IMR-90 (cell line): Measurements from ENCODE around the gene AXDND1. TPM values are rescaled to one million over a fixed set of nuclear protein-coding genes. Genes with fewer than 3 reads are reported as not detected.
"Not testable (repeated sequence)": the region's sequence is repeated elsewhere in the genome, so short reads cannot be mapped to it uniquely, and the experiment has no call there.

Experiments used
- ATAC-seq: fragments of 200-7000 bp; cut with Tn5 transposase; 2 replicates; pipeline ENCODE4 v1.9.1; 2020; ENCODE audit warnings: low read depth, mild to moderate bottlenecking, moderate library complexity
- BruUV-seq: library from RNA; stranded (reverse); fragments of 400-500 nt; replicated peaks from 2 replicates; lab custom pipeline; 2021; lab: Mats Ljungman, UMichigan
- CTCF ChIA-PET: fragments of 300-600 bp; formaldehyde crosslinking; extraction: SDS; loops from one replicate; lab custom pipeline; 2021; ENCODE audit warnings: antibody characterized with exemption; lab: Yijun Ruan, JAX
- POLR2A ChIA-PET: fragments of 300-600 bp; sonication (Branson Sonifier 250); formaldehyde crosslinking; loops from one replicate; lab custom pipeline; 2022; ENCODE audit warnings: antibody characterized with exemption; ENCODE audit not compliant: unreplicated experiment; lab: Charles Lee
- DNase-seq: peaks from one replicate; pipeline ENCODE4 v3.0.0; 2013
- H2AFZ ChIP-seq: replicated peaks from 2 replicates; pipeline ENCODE3; 2013; ENCODE audit warnings: low read length, mild to moderate bottlenecking; ENCODE audit not compliant: poor library complexity
- H2AK5ac ChIP-seq: 2 replicates; pipeline ENCODE4 v1.6.1; 2013; ENCODE audit warnings: low read depth, low read length, inconsistent platforms
- H2AK9ac ChIP-seq: replicated peaks from 2 replicates; pipeline ENCODE3; 2013; ENCODE audit warnings: mild to moderate bottlenecking, low read depth, low read length, moderate library complexity; ENCODE audit not compliant: poor library complexity
- H2BK120ac ChIP-seq: 2 replicates; pipeline ENCODE4 v1.6.1; 2013; ENCODE audit warnings: low read depth, low read length, inconsistent platforms
- H2BK15ac ChIP-seq: 3 replicates; pipeline ENCODE4 v1.6.1; 2013; ENCODE audit warnings: low read depth, low read length, inconsistent platforms
- H2BK20ac ChIP-seq: 2 replicates; pipeline ENCODE4 v1.6.1; 2013; ENCODE audit warnings: low read depth, mild to moderate bottlenecking, inconsistent platforms, low read length, moderate library complexity
- H2BK5ac ChIP-seq: 2 replicates; pipeline ENCODE4 v1.6.1; 2013; ENCODE audit warnings: mild to moderate bottlenecking, low read depth, low read length, inconsistent platforms; ENCODE audit not compliant: poor library complexity, severe bottlenecking
- H3K14ac ChIP-seq: replicated peaks from 2 replicates; pipeline ENCODE4 v1.6.1; 2013; ENCODE audit warnings: low read depth, low read length, inconsistent platforms
- H3K18ac ChIP-seq: 2 replicates; pipeline ENCODE4 v1.6.1; 2013; ENCODE audit warnings: low read depth, low read length, control low read depth
- H3K23ac ChIP-seq: 2 replicates; pipeline ENCODE4 v1.6.1; 2013; ENCODE audit warnings: low read depth, low read length, inconsistent platforms
- H3K27ac ChIP-seq: 2 replicates; pipeline ENCODE4 v1.5.1; 2013; ENCODE audit warnings: mild to moderate bottlenecking, control low read depth, low read length; ENCODE audit not compliant: insufficient read depth
- H3K27me3 ChIP-seq: 2 replicates; pipeline ENCODE4 v1.6.1; 2013; ENCODE audit warnings: low read length; ENCODE audit not compliant: control insufficient read depth, insufficient read depth
- H3K36me3 ChIP-seq: 2 replicates; pipeline ENCODE4 v1.6.1; 2013; ENCODE audit warnings: low read length, mixed read lengths; ENCODE audit not compliant: control insufficient read depth, insufficient read depth
- H3K4ac ChIP-seq: 2 replicates; pipeline ENCODE4 v1.6.1; 2013; ENCODE audit warnings: low read depth, low read length, inconsistent platforms
- H3K4me1 ChIP-seq: 2 replicates; pipeline ENCODE4 v1.6.1; 2013; ENCODE audit warnings: low read length, mixed read lengths; ENCODE audit not compliant: control insufficient read depth, insufficient read depth
- H3K4me2 ChIP-seq: 2 replicates; pipeline ENCODE4 v1.6.1; 2013; ENCODE audit warnings: low read depth, mild to moderate bottlenecking, control low read depth, low read length, moderate library complexity
- H3K4me3 ChIP-seq: 2 replicates; pipeline ENCODE4 v1.5.1; 2013; ENCODE audit warnings: low read depth, mild to moderate bottlenecking, control low read depth, low read length, moderate library complexity; ENCODE audit not compliant: insufficient read depth
- H3K56ac ChIP-seq: 2 replicates; pipeline ENCODE4 v1.6.1; 2013; ENCODE audit warnings: low read length, inconsistent platforms; ENCODE audit not compliant: insufficient read depth; ENCODE audit errors: extremely low read depth
- H3K79me1 ChIP-seq, 2 experiments: 2 replicates each; pipeline ENCODE4 v1.6.1; 2013; ENCODE audit warnings: low read length in 2 of 2, inconsistent platforms in 1 of 2, low read depth in 1 of 2
- H3K9ac ChIP-seq: 2 replicates; pipeline ENCODE4 v1.6.1; 2013; ENCODE audit warnings: low read depth, low read length, control low read depth
- H3K9me1 ChIP-seq: 2 replicates; pipeline ENCODE4 v1.6.1; 2013; ENCODE audit warnings: low read length, inconsistent platforms; ENCODE audit not compliant: insufficient read depth
- H3K9me3 ChIP-seq: 2 replicates; pipeline ENCODE4 v1.6.1; 2013; ENCODE audit warnings: low read length; ENCODE audit not compliant: control insufficient read depth, insufficient read depth
- H4K20me1 ChIP-seq: 2 replicates; pipeline ENCODE4 v1.6.1; 2013; ENCODE audit warnings: low read length, inconsistent platforms; ENCODE audit not compliant: insufficient read depth
- H4K5ac ChIP-seq: 2 replicates; pipeline ENCODE4 v1.6.1; 2013; ENCODE audit warnings: mild to moderate bottlenecking, low read depth, low read length, control low read depth
- H4K8ac ChIP-seq, 2 experiments: 2 replicates each; pipeline ENCODE4 v1.6.1; 2013; ENCODE audit warnings: low read depth in 2 of 2, low read length in 2 of 2, control low read depth in 1 of 2, inconsistent platforms in 1 of 2
- H4K91ac ChIP-seq: 2 replicates; pipeline ENCODE4 v1.6.1; 2013; ENCODE audit warnings: low read depth, low read length, inconsistent platforms; ENCODE audit not compliant: insufficient read depth
- BHLHE40 ChIP-seq: fragments of 150-350 bp; IDR thresholded peaks from 2 replicates; pipeline ENCODE4 v1.6.1; 2016; ENCODE audit warnings: mild to moderate bottlenecking, low read depth, low read length
- CEBPB ChIP-seq: IDR thresholded peaks from 2 replicates; pipeline ENCODE4 v1.6.1; 2012; ENCODE audit warnings: low read depth, low read length, improper control_type of control experiment
- CHD1 ChIP-seq: IDR thresholded peaks from 2 replicates; pipeline ENCODE4 v1.6.1; 2012; ENCODE audit warnings: low read depth, low read length, improper control_type of control experiment
- MAFK ChIP-seq: IDR thresholded peaks from 2 replicates; pipeline ENCODE4 v1.6.1; 2012; ENCODE audit warnings: low read depth, low read length, improper control_type of control experiment
- MAZ ChIP-seq: IDR thresholded peaks from 2 replicates; pipeline ENCODE4 v1.6.1; 2012; ENCODE audit warnings: low read depth, mild to moderate bottlenecking, low read length, improper control_type of control experiment, moderate library complexity, borderline replicate concordance
- MXI1 ChIP-seq: IDR thresholded peaks from 2 replicates; pipeline ENCODE4 v1.6.1; 2012; ENCODE audit warnings: low read depth, mild to moderate bottlenecking, low read length, moderate library complexity, borderline replicate concordance
- POLR2A ChIP-seq: IDR thresholded peaks from 2 replicates; pipeline ENCODE4 v1.6.1; 2012; ENCODE audit warnings: mild to moderate bottlenecking, low read depth, low read length
- RAD21 ChIP-seq: IDR thresholded peaks from 2 replicates; pipeline ENCODE4 v1.6.1; 2012; ENCODE audit warnings: low read length, improper control_type of control experiment
- RFX5 ChIP-seq: IDR thresholded peaks from 2 replicates; pipeline ENCODE4 v1.8.0; 2012; ENCODE audit warnings: low read depth, mild to moderate bottlenecking, low read length, moderate library complexity
- USF2 ChIP-seq: fragments of 150-350 bp; IDR thresholded peaks from 2 replicates; pipeline ENCODE4 v1.6.1; 2017; ENCODE audit warnings: mild to moderate bottlenecking, antibody characterized with exemption, low read length, low read depth
- WGBS, 2 experiments: methylation state at CpG; one replicate each; pipeline versions ENCODE4 v1.1.5 to v1.1.7; 2013; ENCODE audit warnings: missing lambda C conversion rate in 2 of 2; ENCODE audit not compliant: insufficient read length in 1 of 2; ENCODE audit errors: extremely low coverage in 2 of 2; 5-methylcytosine and 5-hydroxymethylcytosine counted together
- dilution Hi-C: fragments of 300-500 bp; cut with HindIII; formaldehyde crosslinking; loops from one replicate; pipeline ENCODE4 v1.14.3; 2018; ENCODE audit warnings: low sequenced_read_pairs; ENCODE audit not compliant: unreplicated experiment
- in situ Hi-C: fragments of 300-500 bp; cut with MboI; formaldehyde crosslinking; loops from 3 replicates; pipeline ENCODE4 v1.14.3; 2019; ENCODE audit warnings: low sequenced_read_pairs, inconsistent platforms, mixed read lengths
- intact Hi-C: fragments of 100-400 bp; cut with micrococcal nuclease; formaldehyde crosslinking; loops from 2 replicates; pipeline ENCODE4 v1.10.0; 2022
- polyA plus RNA-seq, 3 experiments: library from polyadenylated mRNA; depleted of rRNA; stranded (reverse); fragments of >200 nt; gene quantifications; 2 replicates each; pipeline ENCODE4 v1.2.3, GENCODE V29; 2012; ENCODE audit warnings: low replicate concordance in 1 of 3
- total RNA-seq: library from RNA; depleted of rRNA; stranded (reverse); fragments of >200 nt; gene quantifications from 2 replicates; pipeline ENCODE4 v1.2.3, GENCODE V29; 2012

The AXDND1 gene
- total and polyA plus RNA-seq, 2 of the 4 experiments (the other 2 are of a cell fraction), result not detected

GRCh38 chr1:179437171-179437570 is 71.4 kb downstream of the AXDND1 start:
- Histone ChIP-seq H4K91ac (no peak overlapping the region), H3K9me1 (no peaks in the 10 kb centered on the region), H2BK15ac (no peak overlapping the region), H3K9ac (no peak overlapping the region), H3K27ac (no peak overlapping the region), H3K14ac (no peak overlapping the region), H2AK9ac (no peak overlapping the region), H4K20me1 (no peaks in the 10 kb centered on the region), H3K79me1 (no peaks in the 10 kb centered on the region), H2BK20ac (no peak overlapping the region), H4K8ac (no peak overlapping the region), H3K27me3 (0 out of 2 replicates have a peak, but pooled peaks cover 1% of the 10 kb centered on the region), H3K18ac (no peak overlapping the region), H3K4me2 (no peak overlapping the region), H2BK5ac (no peak overlapping the region), H3K4ac (no peak overlapping the region), H2AFZ (no peak overlapping the region), H3K23ac (no peak overlapping the region), H3K4me1 (no peaks in the 10 kb centered on the region), H3K56ac (no peak overlapping the region), H2AK5ac (no peak overlapping the region), H4K5ac (no peak overlapping the region), H3K9me3 (no peaks in the 10 kb centered on the region), H2BK120ac (no peak overlapping the region), H3K36me3 (no peaks in the 10 kb centered on the region), H3K4me3 (no peak overlapping the region)
- in situ Hi-C loops (no loop called here), dilution Hi-C loops (no loop called here), intact Hi-C loops (no loop called here)
- no TSS peak for BruUV-seq
- CTCF ChIA-PET, result no interaction called here
- WGBS, 2 experiments, result 36% methylated on average over 5 of the region's 7 CpGs; no CpG with 5 or more reads in 1 of the 2 experiments
- DNase-seq, result no peak
- TF ChIP-seq POLR2A (no peak), MAZ (no peak), RAD21 (no peak), BHLHE40 (no peak), USF2 (no peak), CHD1 (no peak), RFX5 (no peak), MXI1 (no peak), MAFK (no peak), CEBPB (no peak)
- POLR2A ChIA-PET, result no interaction called here
- ATAC-seq, result no peak

- H3K27me3 ChIP-seq, H3K56ac ChIP-seq, H2AFZ ChIP-seq, dilution Hi-C loops, H3K9ac ChIP-seq, ATAC-seq, H3K18ac ChIP-seq, DNase-seq, H3K9me1 ChIP-seq, intact Hi-C loops, POLR2A ChIA-PET, H2BK15ac ChIP-seq, H2BK5ac ChIP-seq, H3K79me1 ChIP-seq, H2BK20ac ChIP-seq, in situ Hi-C loops, H3K27ac ChIP-seq, H3K4me3 ChIP-seq, H3K4ac ChIP-seq, H4K8ac ChIP-seq, H2AK9ac ChIP-seq, H3K4me2 ChIP-seq, H3K14ac ChIP-seq, CTCF ChIA-PET, BruUV-seq, H2AK5ac ChIP-seq, H3K4me1 ChIP-seq, H4K91ac ChIP-seq, H3K9me3 ChIP-seq, H3K36me3 ChIP-seq, H2BK120ac ChIP-seq, H4K5ac ChIP-seq, H4K20me1 ChIP-seq, H3K23ac ChIP-seq: not testable (repeated sequence)
- WGBS, 2 experiments, result 17% methylated on average over 1 of the region's 9 CpGs; no CpG with 5 or more reads in 1 of the 2 experiments
Measured at GRCh38 chr1:179439646-179440045, 73.9 kb downstream of the AXDND1 start.
